Measurements from ENCODE around the gene PKMYT1.
A peak's percentile ranks its signal among the peaks of the same experiment; 100 is the strongest.

Gene PKMYT1

GRCh38 chr16:3017794-3018506, 37.7 kb upstream of the PKMYT1 start, which contains the start of gene CLDN6:
Gene CLDN6 (minus strand): TSS chr16:3018183. CDS start chr16:3016021, 2,162 bp downstream.
- no peak for DNase-seq (ENCODE audit: low read depth, low spot score)

DNA sequence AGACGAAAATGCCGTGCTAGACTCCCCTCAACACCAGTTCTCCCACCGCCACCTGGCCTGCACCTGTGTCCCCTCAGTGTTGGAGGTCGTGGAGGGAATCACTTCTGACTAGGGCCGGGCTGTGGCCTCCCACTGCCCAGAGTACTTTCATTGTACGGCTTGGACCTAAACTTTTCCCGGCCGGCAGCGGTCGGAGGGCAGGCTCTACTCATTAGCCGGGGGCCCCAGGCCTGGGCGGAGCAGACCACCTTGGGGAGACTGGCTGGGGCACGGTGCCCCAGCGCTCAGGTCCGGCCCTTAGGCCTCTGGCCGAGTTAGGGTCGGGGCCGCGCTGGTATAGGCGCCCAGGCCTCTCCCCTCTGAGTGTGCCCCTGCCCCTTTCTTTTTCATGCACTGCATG, 37.1 kb upstream of the PKMYT1 start:
- DNase-seq (ENCODE audit: low read depth, low spot score) = no peak

GRCh38 chr16:3015865-3016521, 35.7 kb upstream of the PKMYT1 start:
- DNase-seq (ENCODE audit: low read depth, low spot score) = no peak

- no peak for DNase-seq (ENCODE audit: low read depth, low spot score)
Observed at GRCh38 chr16:3014971-3015370, 34.7 kb upstream of the PKMYT1 start.

DNA sequence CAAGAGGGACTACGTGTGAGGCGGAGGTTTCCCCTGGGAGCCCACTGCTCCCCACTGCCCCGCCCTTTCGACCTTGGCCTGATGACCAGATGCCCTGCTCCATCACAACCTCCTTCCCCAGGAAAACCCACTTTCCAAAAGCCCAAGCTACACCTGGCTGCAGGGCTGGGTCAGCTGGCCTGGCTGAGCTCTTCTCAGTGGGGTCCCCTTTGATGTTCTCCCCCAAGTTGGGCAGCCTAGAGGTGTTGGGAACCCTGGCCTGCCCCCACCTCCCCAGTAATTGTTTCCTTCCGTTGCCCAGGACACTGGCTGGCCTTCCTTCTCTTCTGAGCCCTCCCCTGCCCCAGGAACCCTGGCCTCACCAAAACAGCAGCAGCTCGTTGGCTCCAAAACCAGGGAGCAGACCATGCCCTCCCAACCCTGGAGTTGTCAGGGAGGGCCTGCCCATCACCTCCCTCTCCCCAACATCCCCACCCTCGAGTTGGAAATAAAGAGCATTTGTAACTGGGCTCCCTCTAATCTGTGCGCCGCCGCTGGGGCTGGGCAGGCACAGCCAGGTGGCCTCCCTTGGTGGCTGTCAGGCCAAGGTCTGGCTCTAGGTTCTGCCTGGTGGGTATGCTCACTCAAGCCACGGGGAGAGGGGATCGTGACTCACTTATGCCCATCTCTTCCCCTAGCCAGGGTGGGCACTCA, 33.9 kb upstream of the PKMYT1 start:
- DNase-seq (ENCODE audit: low read depth, low spot score) = no peak

DNA sequence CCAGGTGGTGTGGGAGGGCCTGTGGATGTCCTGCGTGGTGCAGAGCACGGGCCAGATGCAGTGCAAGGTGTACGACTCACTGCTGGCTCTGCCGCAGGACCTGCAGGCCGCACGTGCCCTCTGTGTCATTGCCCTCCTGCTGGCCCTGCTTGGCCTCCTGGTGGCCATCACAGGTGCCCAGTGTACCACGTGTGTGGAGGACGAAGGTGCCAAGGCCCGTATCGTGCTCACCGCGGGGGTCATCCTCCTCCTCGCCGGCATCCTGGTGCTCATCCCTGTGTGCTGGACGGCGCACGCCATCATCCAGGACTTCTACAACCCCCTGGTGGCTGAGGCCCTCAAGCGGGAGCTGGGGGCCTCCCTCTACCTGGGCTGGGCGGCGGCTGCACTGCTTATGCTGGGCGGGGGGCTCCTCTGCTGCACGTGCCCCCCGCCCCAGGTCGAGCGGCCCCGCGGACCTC, 33.3 kb upstream of the PKMYT1 start:
- DNase-seq (ENCODE audit: low read depth, low spot score) = no peak

DNA sequence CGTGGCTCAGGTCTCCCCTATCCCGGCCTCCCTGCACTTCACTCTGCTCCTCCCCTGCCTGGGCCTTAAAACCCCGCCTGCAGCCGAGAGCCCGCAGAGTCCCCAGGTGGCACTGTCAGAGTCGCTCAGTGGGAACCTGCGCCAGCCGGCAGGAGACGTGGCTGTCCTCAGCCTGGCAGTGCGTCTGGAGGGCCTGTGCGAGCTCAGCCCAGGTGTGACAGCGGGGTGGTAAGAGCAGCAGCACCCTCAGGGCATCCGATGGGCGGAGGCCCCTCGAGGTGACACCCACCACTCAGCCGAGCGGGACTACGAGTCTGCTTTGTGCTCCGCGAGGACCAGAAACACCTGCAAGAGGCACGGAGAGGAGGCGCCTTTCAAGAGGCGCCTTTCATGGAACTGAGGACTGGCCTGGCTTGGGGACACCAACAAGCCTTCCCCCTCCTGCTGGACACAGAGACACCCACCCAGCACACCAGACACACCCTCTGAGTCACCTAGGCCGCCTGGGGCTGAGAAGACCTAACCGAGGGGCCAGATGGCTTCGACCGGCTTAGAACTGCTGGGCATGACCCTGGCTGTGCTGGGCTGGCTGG, 32.7 kb upstream of the PKMYT1 start, which contains the start of gene CLDN9:
Gene CLDN9, plus strand, starts transcription at position 96 of the 593 bp plus-strand sequence. Its CDS starts 440 bp downstream, at position 536.
- no peak for DNase-seq (ENCODE audit: low read depth, low spot score)

- no peak for DNase-seq (ENCODE audit: low read depth, low spot score)
Observed at GRCh38 chr16:3012246-3012645, 32.0 kb upstream of the PKMYT1 start.

DNA sequence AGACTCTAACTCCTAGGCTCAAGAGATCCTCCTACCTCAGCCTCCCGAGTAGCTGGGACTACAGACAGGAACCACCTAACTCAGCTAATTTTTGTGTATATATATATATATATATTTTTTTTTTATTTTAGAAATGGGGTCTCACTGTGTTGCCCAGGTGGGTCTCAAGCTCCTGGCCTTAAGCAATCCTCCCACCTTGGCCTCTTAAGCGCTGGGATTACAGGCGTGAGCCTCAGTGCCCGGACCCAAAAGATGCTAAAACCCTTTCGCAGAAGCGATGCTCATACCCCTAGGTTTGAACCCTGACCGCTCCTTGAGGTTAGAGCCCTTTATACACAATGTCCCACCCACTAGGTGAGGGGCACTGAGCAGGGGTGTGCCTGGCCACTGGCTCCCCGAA, 30.3 kb upstream of the PKMYT1 start:
- DNase-seq (ENCODE audit: low read depth, low spot score) = no peak

DNA sequence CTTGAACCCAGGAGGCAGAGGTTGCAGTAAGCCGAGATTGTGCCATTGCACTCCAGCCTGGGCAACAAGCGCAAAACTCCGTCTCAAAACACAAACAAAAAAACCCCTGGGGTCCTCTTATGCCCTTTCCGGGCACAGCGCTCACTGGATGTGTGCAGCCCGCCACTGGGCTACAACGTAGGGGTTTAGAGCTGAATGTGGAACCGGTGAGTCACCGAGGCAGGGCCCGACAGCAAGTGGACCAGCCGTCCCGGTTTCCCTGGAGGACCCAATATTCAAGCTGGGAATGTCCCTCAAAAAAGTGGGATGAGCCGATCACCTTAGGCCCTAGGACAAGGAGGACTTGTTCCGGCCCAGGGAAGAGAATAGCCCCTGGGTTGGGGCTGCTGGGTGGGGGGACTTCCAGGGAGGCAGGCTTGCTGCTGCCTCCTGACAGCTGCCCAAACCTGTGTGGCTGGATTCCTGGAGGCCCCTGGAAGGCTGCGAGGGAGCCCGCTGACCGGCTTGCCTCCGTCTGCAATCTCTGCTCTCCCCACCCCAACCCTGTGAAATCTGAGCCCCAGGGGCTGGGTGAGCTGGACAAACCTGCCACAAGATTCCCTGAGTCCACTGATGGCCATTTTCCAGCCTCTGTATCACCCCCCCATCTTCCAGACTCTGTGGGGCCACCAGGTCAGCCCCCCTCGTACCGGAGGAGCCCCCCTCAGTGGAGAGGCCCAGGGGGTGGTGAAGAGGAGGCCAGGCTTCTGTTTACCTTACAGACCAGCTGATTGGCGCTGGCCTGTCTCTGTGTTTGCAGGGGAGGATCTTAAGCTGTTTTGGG, 29.5 kb upstream of the PKMYT1 start:
- no peak for DNase-seq (ENCODE audit: low read depth, low spot score)

- DNase-seq (ENCODE audit: low read depth, low spot score) = no peak
Observed at GRCh38 chr16:3008690-3009037, 28.4 kb upstream of the PKMYT1 start.

DNA sequence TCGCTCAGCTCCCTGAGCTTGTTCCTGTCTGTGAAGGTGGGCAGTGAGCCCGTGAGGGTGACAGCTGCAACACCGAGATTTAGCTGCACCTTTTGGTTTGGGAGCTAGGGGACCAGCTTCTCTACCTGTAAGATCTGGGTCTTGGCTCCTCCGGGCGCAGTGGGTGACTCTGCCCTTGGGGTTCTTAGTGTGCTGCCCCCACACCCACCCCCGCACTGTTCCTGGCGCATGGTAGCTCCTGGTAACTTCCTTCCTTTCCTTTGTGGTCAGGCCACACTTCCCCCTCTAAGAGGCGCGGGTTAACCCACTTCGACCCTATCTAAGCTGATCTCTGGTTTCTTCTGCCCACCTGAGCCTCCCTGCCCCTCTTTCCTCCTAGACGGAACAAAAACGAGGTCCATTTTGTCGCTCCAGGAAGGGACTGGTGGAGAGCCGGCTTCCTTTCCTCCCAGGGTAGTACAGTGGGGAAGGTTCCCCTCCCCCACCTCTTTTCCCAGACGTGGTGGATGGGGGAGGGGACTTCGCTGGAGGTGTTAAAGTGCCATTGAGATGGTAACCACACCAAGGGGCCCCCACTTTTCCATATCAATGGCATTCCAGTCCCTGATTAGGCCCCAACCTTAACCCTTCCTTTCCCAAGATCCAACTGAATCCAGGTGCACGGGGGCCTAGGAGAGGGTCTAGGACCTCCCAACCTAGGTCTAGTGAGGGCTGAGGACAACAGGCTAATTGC, 27.9 kb upstream of the PKMYT1 start:
- DNase-seq (ENCODE audit: low read depth, low spot score) = no peak

DNA sequence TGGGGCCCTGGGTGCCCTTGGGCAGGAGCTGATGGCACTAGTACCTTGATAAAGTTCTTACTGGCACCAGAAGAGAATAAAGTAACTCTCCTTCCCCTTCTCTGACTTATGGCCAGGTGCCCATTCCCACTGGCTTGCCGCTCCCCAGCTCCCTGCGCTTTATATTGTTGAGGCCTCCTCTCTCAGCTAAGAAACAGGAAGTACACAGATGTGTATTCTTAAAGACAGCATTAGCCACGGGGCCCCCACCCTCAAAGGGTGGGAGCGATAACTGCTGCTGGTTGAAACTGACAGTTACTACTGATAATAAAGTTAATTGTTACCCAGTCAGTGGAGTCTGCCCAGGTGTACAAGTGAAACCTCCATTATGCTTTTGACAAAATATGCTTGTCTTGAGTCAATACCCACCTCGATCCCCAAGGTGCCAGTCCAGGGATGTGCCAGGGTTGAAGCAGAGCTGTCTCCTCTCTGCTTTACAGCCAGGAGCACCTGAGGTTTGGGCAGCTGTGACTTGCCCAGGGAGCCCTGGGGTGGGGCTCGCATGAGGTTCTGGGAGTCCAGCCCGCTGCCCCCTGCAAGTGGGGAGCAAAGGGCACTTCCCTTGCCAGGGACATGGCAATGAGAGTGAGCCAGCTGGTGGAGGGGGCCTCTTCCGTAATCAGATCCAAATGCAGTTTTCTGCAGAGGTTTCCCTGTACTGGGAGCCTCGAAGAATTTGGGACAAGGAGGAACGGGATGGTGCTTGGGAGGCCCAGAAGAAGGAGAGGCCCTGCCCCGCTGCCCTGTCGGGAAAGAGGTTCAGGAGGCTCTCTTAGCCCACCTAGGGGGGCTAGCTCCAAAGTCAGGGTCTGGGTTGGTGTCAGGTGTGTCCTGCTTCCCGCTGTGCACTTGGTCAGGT, 27.1 kb upstream of the PKMYT1 start:
- DNase-seq (ENCODE audit: low read depth, low spot score) = no peak

- DNase-seq (ENCODE audit: low read depth, low spot score) = no peak
Observed at GRCh38 chr16:3004781-3005284, 24.6 kb upstream of the PKMYT1 start.

DNA sequence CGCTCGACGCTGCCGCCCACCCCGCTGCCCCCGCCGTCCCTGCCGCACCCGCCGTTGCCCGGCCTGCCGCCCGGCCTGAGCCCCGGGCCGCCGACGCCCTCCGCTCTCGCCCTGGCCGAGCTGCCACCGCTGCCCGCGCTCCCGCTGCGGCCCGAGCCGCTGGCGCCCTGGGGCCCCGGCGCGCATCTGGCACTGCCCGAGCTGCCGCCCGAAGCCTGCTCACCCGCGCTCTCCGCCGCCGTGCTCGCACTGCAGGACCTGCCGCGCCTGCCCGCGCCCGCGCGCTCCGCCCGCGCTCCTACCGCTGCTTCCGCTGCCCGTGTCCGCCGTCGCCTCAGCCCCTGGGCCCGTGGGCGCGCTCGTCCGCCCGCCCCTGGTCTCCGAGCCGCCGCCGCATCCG, 24.1 kb upstream of the PKMYT1 start:
- no peak for DNase-seq (ENCODE audit: low read depth, low spot score)

DNA sequence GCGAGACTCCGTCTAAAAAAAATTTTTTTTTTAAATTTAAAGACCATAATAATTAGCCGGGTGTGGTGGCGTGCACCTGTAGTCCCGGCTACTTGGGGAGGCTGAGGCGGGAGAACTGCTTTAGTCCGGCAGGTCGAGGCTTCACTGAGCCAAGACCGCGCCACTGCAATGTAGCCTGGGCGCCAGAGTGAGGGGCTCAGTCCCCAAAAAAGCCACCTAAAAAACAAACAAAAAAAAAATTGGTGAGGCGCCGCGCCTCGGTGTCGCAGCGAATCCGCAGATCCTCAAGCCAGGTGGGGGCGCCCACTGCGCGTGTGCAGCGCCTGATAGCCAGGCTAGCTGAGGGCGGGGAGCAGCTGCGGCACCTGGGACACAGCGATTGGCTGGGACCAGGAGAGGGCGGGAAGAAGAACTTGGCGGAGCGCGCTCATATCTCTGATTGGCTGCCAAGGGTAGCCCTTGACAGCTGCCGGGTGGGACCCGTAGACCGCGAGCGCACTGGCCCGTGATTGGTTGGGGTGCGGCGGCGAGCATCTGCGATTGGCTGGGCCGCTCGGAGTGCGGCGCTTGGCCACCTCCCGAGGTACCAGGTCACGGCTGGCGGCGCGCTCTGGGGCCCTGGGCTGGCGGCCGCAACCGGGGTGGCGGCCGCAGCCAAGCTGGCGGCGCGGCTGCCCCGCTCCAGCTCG, 23.5 kb upstream of the PKMYT1 start:
- DNase-seq (ENCODE audit: low read depth, low spot score) = peak; percentile 89

GRCh38 chr16:3001316-3001715, 21.1 kb upstream of the PKMYT1 start:
- DNase-seq (ENCODE audit: low read depth, low spot score) = no peak

GRCh38 chr16:3000540-3000939, 20.3 kb upstream of the PKMYT1 start:
- DNase-seq (ENCODE audit: low read depth, low spot score) = no peak

DNA sequence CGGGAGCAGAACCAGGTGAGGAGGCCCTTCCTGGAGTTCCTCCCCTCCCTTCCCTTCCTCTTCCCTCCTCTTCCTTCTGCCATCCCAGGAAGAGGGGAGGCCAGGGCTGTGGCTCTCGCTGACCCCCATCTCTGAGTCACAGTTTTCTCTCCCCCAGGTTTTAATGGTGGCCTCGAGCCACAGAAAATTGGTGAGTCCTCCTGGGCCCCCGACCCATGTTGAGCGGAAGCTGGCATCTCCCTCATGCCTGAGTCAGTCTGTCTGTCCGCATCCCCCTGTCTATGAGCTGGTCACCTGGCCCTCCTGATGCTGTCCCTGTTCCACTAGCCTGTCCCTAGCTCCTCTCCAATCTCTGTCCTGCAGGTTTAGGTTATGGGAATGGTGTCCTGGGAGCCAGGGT, 19.7 kb upstream of the PKMYT1 start:
- no peak for DNase-seq (ENCODE audit: low read depth, low spot score)

All from activated CD4-positive, CD25-positive, alpha-beta regulatory T cell treated with anti-CD3 and anti-CD28 coated beads, Interleukin-2, amount 50 U/mL, for 16 hours (primary cell).